ENCODE data around the gene HOATZ.

- TF ChIP-seq CTCF (IDR thresholded peaks at IDR 0.05) = no peak
- TF ChIP-seq POLR2A (IDR thresholded peaks at IDR 0.05) = no peak
Measured at GRCh38 chr11:111513240-111513605, 1.4 kb upstream of the HOATZ start.

All from adrenal gland (tissue), 5 donors.